PC-3 (cell line): ENCODE measurements around the gene CUL3. TPM values are rescaled to one million over a fixed set of nuclear protein-coding genes. Genes with fewer than 3 reads are reported as not detected.

Experiments
- ATAC-seq: fragments of 200-7000 bp; cut with Tn5 transposase; 2 replicates; pipeline ENCODE4 v1.9.1; 2020; ENCODE audit warnings: mild to moderate bottlenecking, moderate library complexity
- BruUV-seq: library from RNA; stranded (reverse); fragments of 400-500 nt; replicated peaks from 2 replicates; lab custom pipeline; 2021; lab: Mats Ljungman, UMichigan
- CTCF ChIA-PET: fragments of 300-600 bp; sonication (Branson Sonifier 250); formaldehyde crosslinking; loops from one replicate; lab custom pipeline; 2022; ENCODE audit warnings: antibody characterized with exemption; lab: Charles Lee
- POLR2A ChIA-PET: fragments of 300-600 bp; sonication (Branson Sonifier 250); formaldehyde crosslinking; loops from one replicate; lab custom pipeline; 2022; ENCODE audit warnings: antibody characterized with exemption; ENCODE audit not compliant: unreplicated experiment; lab: Charles Lee
- DNase-seq: peaks from one replicate; pipeline ENCODE4 v3.0.0-alpha.2; 2015
- H2AFZ ChIP-seq: fragments of 300-600 bp; sonication (generic); 2 replicates; pipeline ENCODE4 v1.6.0; 2016; ENCODE audit warnings: antibody characterized with exemption, low read length
- H3F3A ChIP-seq: fragments of 300-600 bp; sonication (generic); one replicate; pipeline ENCODE4 v1.6.0; 2017; ENCODE audit warnings: antibody characterized with exemption, low read length, control low read depth, mild to moderate bottlenecking; ENCODE audit not compliant: unreplicated experiment
- H3K27ac ChIP-seq: fragments of 300-600 bp; sonication (generic); 2 replicates; pipeline ENCODE4 v1.5.1; 2016; ENCODE audit warnings: mild to moderate bottlenecking, low read length
- H3K27me3 ChIP-seq: fragments of 300-600 bp; sonication (generic); 2 replicates; pipeline ENCODE4 v1.6.1; 2016; ENCODE audit warnings: low read length, mixed read lengths
- H3K36me3 ChIP-seq: fragments of 300-600 bp; sonication (generic); 2 replicates; pipeline ENCODE4 v1.6.1; 2016; ENCODE audit warnings: low read depth, mixed run types, low read length, mixed read lengths
- H3K4me1 ChIP-seq: fragments of 300-600 bp; sonication (generic); 2 replicates; pipeline ENCODE4 v1.5.1; 2016; ENCODE audit warnings: low read length; ENCODE audit not compliant: insufficient read depth
- H3K4me2 ChIP-seq: fragments of 300-600 bp; sonication (generic); 2 replicates; pipeline ENCODE4 v1.6.0; 2016; ENCODE audit warnings: low read length
- H3K4me3 ChIP-seq: fragments of 300-600 bp; sonication (generic); 2 replicates; pipeline ENCODE4 v1.5.1; 2016; ENCODE audit warnings: mild to moderate bottlenecking, low read length, mixed read lengths
- H3K79me2 ChIP-seq: fragments of 300-600 bp; sonication (generic); 2 replicates; pipeline ENCODE4 v1.6.1; 2017; ENCODE audit warnings: low read length, mixed read lengths
- H3K9ac ChIP-seq: fragments of 300-600 bp; sonication (generic); 2 replicates; pipeline ENCODE4 v1.6.0; 2016; ENCODE audit warnings: mild to moderate bottlenecking, low read length
- H3K9me2 ChIP-seq: fragments of 300-600 bp; sonication (generic); replicated peaks from 2 replicates; pipeline ENCODE4 v1.6.1; 2016; ENCODE audit warnings: mixed run types, low read length, mixed read lengths
- H3K9me3 ChIP-seq: fragments of 300-600 bp; sonication (generic); 2 replicates; pipeline ENCODE4 v1.6.1; 2016; ENCODE audit warnings: low read length, mixed read lengths
- H4K20me1 ChIP-seq: fragments of 300-600 bp; sonication (generic); 2 replicates; pipeline ENCODE4 v1.6.1; 2016; ENCODE audit warnings: low read length, mixed read lengths
- EZH2 ChIP-seq: fragments of 300-600 bp; sonication (generic); IDR thresholded peaks from one replicate; pipeline ENCODE4 v1.6.1; 2017; ENCODE audit warnings: antibody characterized with exemption, mild to moderate bottlenecking, low read length; ENCODE audit not compliant: unreplicated experiment
- EZH2phosphoT487 ChIP-seq: fragments of 300-600 bp; sonication (generic); IDR thresholded peaks from 2 replicates; pipeline ENCODE4 v1.6.1; 2018; ENCODE audit warnings: mild to moderate bottlenecking, antibody characterized with exemption, low read length, borderline replicate concordance
- intact Hi-C: fragments of 100-400 bp; cut with micrococcal nuclease; formaldehyde crosslinking; loops from 2 replicates; pipeline ENCODE4 v1.9.0; 2023
- total RNA-seq: library from RNA; depleted of rRNA; stranded (reverse); fragments of >200 nt; gene quantifications from 2 replicates; pipeline ENCODE4 v1.2.3, GENCODE V29; 2014
- TF ChIP-seq, protein P1 (sequence below): fragments of 300-600 bp; sonication (generic); conservative IDR thresholded peaks from 2 replicates; pipeline ENCODE4 v1.5.1; 2017; ENCODE audit warnings: antibody characterized with exemption, low read depth, mild to moderate bottlenecking, low read length

CUL3 gene
- total RNA-seq, 1 experiment from 2014 or later = 50.4 TPM

DNA sequence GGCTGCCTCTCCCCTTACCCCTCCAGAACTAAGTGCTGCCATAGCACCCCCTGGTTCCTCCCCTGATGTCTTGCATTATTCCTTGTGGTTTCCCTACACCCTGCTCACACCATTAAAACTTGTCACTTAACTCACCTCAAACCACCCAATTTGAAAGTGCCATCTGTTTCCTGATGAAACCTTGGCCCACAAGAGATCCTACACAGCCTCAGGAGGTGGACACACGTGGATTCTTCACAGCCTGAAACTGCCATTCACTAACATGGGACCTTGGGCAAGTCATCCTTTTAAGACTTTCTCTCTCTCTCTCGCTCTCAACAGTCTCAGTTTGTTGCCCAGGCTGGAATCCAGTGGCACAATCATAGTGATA, 155.7 kb downstream of the CUL3 start:
- DNase-seq (no peak), ATAC-seq (no peak)
- Histone ChIP-seq H3K4me1 (no peaks in the 10 kb centered on the region), H3K27me3 (no peaks in the 10 kb centered on the region), H3K9ac (no peak overlapping the region), H3K9me3 (no peaks in the 10 kb centered on the region), H3K79me2 (no peaks in the 10 kb centered on the region), H3K4me3 (no peak overlapping the region), H4K20me1 (no peaks in the 10 kb centered on the region), H3F3A (no peaks in the 10 kb centered on the region), H3K36me3 (no peaks in the 10 kb centered on the region), H3K9me2 (no peaks in the 10 kb centered on the region), H3K27ac (no peak overlapping the region), H2AFZ (no peak overlapping the region), H3K4me2 (no peak overlapping the region)
- TF ChIP-seq EZH2phosphoT487 (no peak), EZH2 (no peak)
- TF ChIP-seq, protein P1, sequence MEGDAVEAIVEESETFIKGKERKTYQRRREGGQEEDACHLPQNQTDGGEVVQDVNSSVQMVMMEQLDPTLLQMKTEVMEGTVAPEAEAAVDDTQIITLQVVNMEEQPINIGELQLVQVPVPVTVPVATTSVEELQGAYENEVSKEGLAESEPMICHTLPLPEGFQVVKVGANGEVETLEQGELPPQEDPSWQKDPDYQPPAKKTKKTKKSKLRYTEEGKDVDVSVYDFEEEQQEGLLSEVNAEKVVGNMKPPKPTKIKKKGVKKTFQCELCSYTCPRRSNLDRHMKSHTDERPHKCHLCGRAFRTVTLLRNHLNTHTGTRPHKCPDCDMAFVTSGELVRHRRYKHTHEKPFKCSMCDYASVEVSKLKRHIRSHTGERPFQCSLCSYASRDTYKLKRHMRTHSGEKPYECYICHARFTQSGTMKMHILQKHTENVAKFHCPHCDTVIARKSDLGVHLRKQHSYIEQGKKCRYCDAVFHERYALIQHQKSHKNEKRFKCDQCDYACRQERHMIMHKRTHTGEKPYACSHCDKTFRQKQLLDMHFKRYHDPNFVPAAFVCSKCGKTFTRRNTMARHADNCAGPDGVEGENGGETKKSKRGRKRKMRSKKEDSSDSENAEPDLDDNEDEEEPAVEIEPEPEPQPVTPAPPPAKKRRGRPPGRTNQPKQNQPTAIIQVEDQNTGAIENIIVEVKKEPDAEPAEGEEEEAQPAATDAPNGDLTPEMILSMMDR = no peak
- ChIA-PET CTCF (no interaction called here), POLR2A (no interaction called here)
- no TSS peak for BruUV-seq
- intact Hi-C loops = no loop called here

DNA sequence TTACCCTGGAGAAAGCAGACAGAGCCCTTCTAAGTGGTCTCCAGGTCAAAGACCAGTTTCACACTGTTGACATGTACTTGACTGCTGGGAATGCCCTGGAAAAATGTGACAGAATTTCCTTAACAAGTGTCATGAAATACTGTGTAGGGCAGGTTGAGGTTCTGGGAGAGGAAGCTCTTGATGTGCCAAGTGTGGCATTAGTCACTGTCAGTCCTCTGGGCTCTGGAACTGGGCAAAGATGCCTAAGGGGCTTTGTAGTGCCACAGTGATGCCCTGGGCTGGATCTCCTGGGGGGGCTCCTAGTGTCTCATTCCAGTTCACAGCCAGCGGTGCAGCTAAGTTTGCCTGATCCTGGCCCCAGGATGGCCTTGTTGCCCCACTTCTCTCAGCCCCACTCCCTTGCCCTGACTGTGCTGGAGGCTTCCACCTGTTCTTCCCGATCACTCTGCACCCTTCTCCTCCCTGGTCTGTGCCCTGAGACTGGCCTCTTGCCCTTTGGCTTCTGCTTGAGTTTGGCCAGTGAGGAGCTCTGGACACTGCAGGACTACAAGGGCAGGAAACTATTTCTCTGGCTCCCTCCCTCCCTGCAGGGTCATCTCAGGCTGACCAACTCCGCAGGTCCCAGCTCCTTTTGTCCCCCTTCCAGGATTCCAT, 156.2 kb downstream of the CUL3 start:
- Histone ChIP-seq H3K9me3 (no peaks in the 10 kb centered on the region), H2AFZ (no peak overlapping the region), H3K9ac (no peak overlapping the region), H3K4me2 (no peak overlapping the region), H4K20me1 (no peaks in the 10 kb centered on the region), H3K79me2 (no peaks in the 10 kb centered on the region), H3K27ac (no peak overlapping the region), H3F3A (no peaks in the 10 kb centered on the region), H3K36me3 (no peaks in the 10 kb centered on the region), H3K27me3 (no peaks in the 10 kb centered on the region), H3K4me1 (no peaks in the 10 kb centered on the region), H3K9me2 (no peaks in the 10 kb centered on the region), H3K4me3 (no peak overlapping the region)
- intact Hi-C loops = no loop called here
- no TSS peak for BruUV-seq
- DNase-seq (no peak), ATAC-seq (no peak)
- POLR2A ChIA-PET = no interaction called here
- CTCF ChIA-PET = no interaction called here
- TF ChIP-seq EZH2 (no peak), EZH2phosphoT487 (no peak)
- TF ChIP-seq, protein P1 = no peak

DNA sequence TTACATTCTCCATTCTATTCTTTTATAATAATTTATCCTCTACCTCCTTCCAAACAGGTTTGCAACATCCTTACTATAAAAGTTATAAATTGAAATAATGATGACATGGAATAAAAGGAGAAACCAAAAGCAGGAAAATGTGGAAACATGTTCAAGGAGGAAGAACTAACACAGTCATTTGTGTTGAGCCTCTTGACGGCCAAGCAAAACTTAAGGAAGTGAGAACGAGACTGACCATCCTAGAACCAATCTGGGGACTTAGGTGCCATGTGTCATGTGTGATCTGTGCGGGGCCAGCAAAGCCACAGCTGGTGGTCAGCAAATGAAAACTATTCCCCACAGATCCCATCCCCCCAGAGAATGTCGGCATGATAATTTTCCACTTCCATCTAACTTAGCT, 157.7 kb downstream of the CUL3 start:
- H3K9me3 ChIP-seq = no peaks in the 10 kb centered on the region
- CTCF ChIA-PET = no interaction called here
- no peak overlapping the region for H2AFZ ChIP-seq
- H3K4me2 ChIP-seq = no peak overlapping the region
- H3F3A ChIP-seq = no peaks in the 10 kb centered on the region
- no peaks in the 10 kb centered on the region for H3K27me3 ChIP-seq
- no peak overlapping the region for H3K4me3 ChIP-seq
- H3K9me2 ChIP-seq = no peaks in the 10 kb centered on the region
- ATAC-seq (no peak), DNase-seq (no peak)
- H3K27ac ChIP-seq = no peak overlapping the region
- intact Hi-C loops = no loop called here
- TF ChIP-seq EZH2phosphoT487 (no peak), EZH2 (no peak)
- TF ChIP-seq, protein P1 = no peak
- no peaks in the 10 kb centered on the region for H3K79me2 ChIP-seq
- no TSS peak for BruUV-seq
- no peaks in the 10 kb centered on the region for H3K4me1 ChIP-seq
- H3K36me3 ChIP-seq = no peaks in the 10 kb centered on the region
- no peaks in the 10 kb centered on the region for H4K20me1 ChIP-seq
- no peak overlapping the region for H3K9ac ChIP-seq
- POLR2A ChIA-PET = no interaction called here
